ENCODE measurements around the gene ZNF385C. TPM values are rescaled to one million over a fixed set of nuclear protein-coding genes. Genes with fewer than 3 reads are reported as not detected.
A peak's percentile ranks its signal among the peaks of the same experiment; 100 is the strongest.

The ZNF385C gene
- total RNA-seq, 1 donor from 2014 or later = 0.13 TPM

DNA sequence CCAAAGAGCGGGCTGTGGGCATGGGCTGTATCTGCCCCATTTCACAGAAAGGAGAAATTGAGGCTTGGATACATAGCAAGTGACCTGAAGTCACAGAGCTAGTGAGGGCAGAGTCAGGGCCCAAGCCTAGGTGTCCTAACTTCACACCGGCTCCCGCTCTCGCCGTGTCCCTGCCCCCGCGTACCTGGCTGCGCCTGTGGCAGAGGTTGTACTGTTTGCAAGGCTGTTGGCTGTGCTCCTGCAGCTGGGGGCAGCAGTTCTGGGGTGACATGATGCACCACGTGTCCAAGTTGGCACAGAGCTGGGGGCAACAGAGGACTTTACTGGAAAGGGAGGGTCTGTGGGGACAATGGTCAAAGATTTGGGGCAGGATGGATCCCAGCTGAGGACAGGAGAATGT, 10.8 kb upstream of the ZNF385C start:
- peak; percentile 36 for ATAC-seq
- peak; percentile 80 for DNase-seq (ENCODE audit: low spot score)

DNA sequence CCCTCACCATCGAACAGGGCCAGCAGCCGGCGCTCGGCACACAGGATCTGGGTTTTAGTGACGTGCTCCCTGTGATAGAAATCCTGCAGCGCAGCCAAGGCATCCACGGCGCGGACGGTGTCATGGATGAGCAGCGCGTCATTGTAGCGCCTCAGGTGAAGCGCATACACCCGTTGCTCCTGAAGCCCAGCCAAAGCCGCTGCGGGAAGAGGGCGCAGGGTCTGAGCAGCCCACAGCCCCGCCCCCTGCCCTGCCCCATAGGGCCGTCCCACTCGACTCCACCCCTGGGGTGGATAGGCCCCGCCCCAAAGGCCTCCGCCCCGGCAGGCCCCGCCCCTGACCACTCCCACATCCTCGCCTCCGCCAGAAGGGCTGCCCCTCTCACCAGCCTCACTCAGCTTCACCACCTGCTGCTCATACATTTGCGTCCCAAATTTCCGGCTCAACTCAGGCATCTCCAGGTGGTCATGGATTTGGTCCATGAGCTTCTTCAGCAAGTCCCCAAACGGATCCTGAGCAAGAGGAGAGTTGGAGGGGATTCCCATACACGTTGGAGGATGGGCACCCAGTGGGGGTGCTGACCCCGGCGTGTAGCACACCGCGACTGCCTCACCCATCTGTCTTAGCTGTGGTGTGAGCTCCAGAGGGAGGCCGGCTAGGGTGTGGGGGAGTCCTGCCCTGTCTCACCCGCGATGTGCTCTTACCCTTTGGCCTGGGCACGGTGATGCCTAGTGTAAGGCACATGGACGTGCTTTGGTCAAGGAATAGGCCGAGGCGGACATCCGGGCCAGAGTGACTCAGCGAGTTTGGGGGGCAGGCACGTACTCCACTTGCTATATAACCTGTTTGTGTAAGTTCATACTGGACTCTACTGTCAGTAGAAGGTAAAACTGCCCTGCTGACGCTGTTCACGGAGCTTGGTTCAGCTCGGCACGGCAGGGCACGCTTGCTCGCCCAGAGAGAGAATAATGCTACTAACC, 9.6 kb upstream of the ZNF385C start:
- no peak for DNase-seq (ENCODE audit: low spot score)
- no peak for ATAC-seq

DNA sequence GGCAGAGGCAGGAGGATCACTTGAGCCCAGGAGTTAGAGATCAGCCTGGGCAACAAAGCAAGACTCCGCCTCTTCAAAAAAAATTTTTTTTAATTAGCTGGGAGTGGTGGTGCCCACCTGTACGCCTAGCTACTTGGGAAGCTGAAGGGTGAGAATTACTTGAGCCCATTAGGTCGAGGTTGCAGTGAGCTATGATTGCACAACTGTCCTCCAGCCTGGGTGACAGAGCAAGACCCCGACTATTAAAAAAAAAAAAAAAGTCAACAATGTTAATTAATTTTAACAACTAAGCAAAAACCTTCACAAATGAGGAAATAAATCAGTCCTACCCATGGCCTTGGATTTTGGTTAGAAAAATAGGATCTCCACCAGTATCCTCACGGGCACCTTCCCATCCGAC, 8.9 kb upstream of the ZNF385C start:
- ATAC-seq = no peak

DNA sequence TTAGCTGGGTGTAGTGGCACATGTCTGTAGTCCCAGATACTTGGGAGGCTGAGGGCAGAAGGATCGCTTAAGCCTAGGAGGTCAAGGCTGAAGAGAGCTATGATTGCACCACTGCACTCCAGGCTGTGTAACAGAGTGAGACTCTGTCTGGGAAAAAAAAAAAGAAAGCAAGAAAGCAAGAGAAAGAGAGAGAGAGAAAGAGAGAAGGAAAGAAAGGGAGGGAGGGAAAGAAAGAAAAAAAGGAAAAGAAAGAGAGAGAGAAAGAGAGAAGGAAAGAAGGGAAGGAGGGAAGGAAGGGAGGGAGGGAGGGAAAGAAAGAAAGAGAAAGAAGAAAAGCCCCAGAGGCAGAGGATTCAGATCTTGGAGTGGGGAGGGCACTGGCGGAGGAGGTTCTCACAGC, 7.7 kb upstream of the ZNF385C start:
- ATAC-seq (no peak), DNase-seq (ENCODE audit: low spot score) (no peak)

More for the DNA sequence above, 8.9 kb upstream of the ZNF385C start:
- no peak for DNase-seq (ENCODE audit: low spot score)

DNA sequence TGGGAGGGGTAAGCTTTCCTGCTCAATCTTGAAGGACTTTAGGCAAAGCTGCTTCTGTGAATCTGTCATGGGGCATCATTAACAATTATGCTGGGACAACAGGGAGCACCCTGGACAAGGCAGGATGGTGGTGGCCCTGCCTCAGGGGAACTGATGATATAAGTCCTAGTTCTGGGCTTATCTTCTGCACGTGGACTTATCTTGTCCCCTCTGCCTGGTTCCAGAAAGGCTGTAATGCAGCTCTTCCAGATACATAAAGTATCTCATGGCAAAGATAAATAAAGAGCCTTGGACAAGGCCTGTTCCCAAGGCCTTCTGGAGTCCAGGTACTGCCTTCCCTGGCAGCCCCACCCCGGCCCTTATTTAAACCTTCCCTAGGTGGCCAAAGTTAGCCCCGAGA, 6.0 kb upstream of the ZNF385C start:
- ATAC-seq (no peak), DNase-seq (ENCODE audit: low spot score) (no peak)

DNA sequence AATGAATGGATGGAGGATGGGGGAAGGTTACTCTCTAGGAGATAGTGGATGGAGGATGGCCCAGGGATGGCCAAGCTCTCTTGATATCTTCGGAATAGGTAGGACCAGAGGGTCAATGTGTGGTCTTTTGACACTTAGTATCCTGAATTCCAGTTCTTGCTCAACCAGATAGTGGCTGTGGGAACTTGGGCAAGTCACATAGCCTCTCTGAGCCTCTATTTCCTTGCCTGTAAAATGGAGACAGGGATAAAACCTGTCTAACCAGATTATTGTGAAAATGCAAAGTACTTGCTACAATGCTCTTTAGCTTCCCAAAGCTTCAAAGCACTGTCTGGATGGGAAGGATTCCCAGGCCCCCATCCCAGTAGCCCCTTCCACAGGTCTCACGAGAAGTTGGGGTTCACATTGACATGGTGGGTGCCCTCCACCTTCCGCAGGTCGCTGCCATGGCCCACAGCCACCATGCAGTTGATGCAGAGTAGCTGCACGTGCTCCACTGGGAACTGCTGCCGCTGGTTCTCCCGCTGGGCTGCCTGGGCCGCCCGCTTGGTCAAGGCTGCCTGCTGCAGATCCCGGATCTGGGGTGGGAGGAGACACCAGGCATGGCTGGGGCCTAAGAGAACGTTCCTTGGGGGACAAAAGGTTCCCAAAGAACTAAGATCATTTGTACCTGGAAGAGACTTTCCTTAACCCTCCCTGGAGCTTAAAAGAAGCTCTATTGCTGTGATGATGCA, 5.1 kb upstream of the ZNF385C start:
- no peak for DNase-seq (ENCODE audit: low spot score)
- ATAC-seq = no peak

DNA sequence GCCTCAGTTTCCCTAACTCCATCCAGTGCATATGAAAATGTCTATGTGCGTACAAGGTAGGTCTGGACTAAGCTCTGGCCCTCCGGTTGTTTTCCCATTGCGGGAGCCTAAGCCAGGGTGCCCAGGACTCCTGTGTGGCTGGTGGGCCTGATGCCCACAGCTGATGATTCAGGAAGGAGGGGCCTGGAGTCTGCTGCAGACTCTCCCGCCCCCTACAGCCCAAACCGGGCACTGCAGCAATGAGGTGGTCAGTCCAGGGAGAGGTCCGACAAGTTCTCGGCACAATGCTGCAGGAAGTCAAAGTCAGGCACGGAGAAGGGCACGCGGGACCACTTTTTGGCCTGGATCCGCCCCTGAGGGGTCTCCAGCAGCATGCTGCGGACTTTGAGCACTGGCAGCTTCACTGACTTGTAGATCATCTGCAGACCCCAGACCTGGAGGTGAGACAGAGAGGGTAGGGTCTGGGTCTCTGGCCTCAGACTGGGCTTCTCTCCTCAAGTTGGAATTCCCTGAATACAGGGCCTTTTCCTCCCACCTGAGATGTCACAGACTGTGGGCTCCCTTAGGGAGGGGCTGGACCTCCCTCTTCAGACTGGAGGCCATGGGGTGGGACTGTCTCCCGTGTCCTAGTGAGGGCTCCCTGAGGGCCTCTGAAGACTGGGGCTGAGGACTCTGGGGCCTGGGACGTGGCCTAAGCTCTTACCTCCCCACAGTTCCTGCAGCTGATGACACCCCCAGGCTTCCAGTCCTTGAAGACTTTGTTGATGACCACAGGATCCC, 3.4 kb upstream of the ZNF385C start:
- ATAC-seq (peak; percentile 86), DNase-seq (ENCODE audit: low spot score) (peak; percentile 72)

DNA sequence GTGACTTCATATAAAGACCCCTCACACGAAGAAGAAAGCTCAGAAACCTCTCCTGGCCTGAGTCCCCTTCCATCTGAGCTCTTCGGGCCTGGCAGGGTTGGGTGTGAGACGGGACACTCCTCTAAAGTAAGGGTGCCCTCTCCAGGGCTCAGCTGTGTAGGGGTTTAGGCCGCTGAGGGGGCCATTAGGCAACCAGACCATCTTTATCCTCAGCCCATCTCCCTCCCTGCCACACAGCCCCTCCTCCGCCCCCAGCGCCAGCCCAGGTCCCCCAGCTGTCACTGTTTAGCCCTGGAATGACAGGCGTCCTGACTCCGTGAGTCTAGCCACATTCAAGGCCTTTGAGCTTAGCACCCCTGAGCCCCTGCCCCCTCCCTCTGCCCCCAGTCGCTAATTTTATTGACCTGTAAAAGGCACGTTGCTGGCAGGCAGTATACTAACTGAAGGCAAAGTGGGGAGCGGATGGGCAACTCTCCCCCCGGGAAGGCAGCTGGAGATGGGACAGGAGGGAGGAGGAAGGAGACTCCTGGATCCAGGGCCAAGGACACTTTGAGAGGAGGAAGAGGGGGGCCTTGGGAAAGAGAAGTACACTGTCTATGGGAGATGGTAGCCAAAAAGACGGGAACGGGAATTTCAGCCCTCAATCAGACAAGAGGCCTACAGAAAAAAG, 592 bp upstream of the ZNF385C start:
- ATAC-seq (no peak), DNase-seq (ENCODE audit: low spot score) (no peak)

DNA sequence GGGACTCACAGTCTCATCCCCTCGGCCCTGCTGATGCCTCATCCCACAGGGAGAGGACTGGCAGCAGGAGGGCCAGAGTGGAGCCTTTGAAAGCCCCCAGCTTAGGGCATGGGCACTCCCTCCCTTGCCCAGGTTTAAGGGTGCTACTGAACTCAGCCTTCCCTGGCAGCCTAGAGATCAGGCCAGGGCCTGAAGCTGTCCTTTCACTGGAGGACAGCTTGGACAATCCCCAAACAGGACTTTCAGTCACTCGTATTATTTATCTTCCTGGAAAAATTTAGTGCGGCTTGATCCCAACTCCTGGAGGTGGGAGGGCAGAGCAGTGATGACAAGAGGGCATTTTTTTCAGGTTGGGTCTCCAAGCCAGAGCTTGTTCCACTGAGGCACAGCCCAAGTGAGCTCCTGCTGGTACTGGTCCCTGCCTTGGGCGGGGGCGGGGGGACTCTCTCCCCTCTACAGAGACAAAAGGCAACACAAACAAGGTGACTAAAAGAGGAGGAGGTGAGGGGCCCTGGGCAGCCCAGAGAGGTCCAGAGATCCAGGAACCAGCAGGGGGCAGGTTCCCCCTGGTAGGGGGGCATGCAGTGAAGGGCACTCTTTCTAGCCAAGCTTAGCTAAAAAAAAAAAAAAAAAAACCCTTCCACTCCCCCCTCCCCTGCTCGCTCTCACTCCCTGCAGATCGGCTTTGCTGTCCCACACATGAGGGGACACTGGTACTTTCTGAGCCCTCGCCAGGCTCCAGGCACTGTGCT, 1.7 kb downstream of the ZNF385C start:
- ATAC-seq (peak; percentile 79), DNase-seq (ENCODE audit: low spot score) (no peak)

DNA sequence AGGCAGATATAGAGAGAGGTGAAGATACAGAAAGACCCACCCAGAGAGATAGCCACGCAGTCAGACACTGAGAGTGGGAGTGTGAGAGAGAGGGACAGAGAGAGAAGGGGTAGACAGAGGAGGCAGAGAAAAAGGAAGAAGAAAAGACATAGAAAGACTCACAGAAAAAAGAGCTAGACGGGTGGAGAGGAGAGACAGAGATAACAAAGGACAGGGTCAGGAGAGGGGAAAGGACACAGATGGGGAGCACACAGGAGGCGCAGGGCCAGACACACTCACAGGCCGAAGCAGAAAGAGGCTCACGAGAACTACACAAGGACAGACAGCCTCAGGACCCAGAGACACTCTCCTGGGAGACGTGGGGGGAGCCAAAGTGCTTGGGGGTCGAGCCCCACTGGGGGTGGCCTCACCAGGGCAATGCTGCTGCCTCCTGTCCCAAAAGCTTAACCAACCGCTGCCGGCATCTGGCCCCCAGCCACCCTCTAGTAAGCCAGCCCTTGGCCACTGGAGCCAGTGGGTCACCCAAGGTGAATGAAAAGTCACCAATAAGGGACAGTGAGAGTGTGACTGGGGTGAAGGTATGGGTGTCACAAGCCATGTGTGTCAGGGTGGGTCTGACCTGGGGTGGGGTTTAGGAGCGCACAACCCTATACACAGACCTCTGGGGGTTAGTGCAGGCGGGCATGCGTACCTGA, 3.8 kb downstream of the ZNF385C start:
- DNase-seq (ENCODE audit: low spot score) (no peak), ATAC-seq (peak; percentile 50)

DNA sequence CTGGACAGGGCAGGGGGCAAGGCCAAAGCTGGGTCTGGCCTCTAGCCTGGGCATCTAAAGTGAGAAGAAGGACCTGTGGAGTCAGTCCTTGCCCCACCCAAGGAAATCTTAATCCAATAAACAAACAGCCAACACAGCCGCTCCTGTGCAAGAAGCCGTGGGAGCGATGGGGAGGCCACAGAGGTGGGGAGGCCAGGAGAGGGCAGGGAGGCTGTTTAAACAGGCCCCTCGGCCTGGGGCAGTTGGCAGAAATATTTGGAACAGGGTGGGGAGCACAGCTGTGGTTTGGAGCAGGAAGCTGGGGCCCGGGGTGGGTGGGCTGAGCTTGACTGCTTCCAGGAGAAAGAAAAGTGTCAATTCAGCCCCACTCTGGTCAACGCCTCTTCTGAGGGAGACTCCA, 5.3 kb downstream of the ZNF385C start:
- ATAC-seq = no peak
- no peak for DNase-seq (ENCODE audit: low spot score)

DNA sequence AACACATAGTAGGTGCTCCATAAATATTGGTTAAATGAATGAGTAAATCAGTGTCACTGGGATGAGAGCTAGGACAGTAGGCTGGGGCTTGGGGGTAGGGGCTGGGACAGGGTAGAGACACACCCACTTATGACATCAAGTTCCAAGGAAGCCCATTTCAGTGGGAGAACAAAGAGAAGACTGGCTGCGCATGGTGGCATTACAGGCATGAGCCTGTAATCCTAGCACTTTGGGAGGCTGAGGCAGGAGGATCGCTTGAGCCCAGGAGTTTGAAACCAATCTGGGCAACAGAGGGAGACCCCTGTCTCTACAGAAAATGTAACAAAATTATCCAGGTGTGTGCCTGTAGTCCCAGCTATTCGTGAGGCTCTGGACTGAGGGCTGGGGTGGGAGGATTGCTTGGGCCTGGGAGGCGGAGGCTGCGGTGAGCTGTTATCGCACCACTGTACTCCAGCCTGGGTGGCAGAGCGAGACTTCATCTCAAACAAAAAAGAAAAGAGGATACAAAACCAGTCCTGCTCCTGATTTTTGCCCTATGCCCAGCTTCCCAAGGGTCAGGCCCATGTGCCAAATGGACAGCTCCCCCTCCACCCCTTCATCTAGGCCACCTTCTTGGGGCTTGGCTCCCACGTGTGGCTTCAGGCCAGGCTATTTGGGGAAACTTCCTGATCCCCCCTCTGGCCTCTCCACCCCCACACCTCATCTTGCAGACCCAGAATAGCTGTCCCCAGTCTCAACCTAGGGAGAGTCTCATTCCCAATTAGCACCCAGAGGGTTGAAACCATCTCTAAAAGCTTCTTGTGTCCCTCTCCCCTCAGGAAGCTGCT, 7.1 kb downstream of the ZNF385C start:
- DNase-seq (ENCODE audit: low spot score) = no peak
- ATAC-seq = no peak

DNA sequence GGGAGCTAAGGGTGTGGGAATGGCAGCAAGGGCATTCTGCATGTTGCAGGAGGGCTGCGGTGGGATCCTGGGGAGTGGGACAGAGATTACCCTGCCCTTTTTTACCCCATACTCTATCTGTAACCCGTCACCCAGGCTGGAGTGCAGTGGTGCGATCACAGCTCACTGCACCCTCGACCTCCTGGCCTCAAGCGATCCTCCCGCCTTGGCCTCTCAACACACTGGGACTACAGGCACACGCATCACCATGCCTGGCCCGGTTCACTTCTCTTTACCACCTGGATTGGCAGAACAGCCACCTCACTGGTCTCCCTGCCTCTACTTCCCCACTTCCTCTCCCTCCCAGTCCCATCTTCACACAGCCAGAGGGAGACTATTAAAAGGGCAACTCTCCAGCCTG, 9.5 kb downstream of the ZNF385C start:
- DNase-seq (ENCODE audit: low spot score) (no peak), ATAC-seq (no peak)

DNA sequence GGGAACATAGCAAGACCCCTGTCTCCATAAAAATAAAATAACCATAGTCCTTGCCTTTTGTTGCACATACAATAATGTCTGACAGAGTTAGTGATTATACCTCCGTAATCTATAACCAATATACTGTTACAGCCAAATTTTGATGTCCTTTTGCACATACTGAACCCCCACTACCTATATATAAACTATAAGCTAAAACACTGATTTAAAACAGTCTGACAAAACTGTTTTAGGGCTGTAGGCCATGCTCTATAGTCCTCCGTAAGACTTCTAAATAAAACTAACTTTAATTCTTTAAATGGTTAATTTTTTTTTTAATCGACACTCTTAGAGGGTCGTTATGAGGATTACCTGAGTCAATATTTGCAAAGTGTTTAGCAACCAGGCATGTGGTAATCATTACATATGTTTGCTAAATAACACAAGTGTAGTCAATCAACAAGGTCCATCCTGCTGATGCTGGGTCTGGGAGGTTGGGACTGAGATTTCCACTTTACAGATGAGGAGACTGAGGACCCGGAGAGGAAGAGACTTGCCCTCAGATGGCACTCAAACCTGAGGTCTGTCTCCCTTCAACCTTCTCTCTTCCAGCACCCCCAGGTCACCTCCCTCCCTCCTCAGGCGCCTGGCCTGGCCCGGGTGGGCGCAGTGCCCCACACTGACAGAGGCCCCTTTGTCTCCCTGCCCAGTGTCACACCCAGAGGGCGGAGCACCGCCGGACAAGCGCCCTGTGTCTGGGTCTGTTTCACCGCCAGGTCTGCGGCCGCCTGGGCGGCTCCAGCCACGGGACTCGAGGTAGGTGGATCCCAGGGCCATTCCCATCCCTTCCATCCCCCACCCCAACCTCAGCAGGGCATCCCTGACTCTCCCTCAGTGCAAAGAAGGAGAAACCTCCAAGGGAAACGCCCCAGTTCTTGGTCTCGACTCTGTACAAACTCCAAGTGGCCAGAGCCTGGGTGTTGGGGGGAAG, 10.3 kb downstream of the ZNF385C start:
- ATAC-seq (peak; percentile 26), DNase-seq (ENCODE audit: low spot score) (no peak)

DNA sequence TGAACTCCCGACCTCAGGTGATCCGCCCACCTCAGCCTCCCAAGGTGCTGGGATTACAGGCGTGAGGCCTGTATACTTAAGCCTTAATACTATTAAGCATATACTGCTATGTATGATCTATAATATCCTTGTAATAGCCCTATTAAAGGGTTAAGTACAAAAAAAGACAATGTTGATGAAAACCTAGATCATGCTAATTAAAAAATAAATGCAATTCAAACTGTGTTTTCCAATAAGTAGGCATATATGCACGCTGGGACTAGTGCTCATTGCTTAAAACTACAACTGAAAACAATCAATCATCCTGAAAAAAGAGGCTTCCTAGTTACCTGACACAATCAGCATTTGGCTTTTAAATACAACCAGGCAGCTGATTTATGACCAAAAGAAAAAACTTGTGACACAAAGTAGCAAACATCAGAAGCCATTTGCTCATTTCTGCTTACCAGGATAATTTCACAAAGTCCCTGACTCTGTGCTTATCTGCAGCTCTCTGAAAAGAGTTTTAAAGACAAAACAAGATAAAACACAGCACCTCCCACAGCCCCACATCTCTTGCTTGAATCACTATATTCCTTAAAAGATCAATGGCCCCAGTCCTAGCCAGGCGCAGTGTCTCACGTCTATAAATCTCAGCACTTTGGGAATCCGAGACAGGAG, 11.1 kb downstream of the ZNF385C start:
- DNase-seq (ENCODE audit: low spot score) (no peak), ATAC-seq (peak; percentile 34)

DNA sequence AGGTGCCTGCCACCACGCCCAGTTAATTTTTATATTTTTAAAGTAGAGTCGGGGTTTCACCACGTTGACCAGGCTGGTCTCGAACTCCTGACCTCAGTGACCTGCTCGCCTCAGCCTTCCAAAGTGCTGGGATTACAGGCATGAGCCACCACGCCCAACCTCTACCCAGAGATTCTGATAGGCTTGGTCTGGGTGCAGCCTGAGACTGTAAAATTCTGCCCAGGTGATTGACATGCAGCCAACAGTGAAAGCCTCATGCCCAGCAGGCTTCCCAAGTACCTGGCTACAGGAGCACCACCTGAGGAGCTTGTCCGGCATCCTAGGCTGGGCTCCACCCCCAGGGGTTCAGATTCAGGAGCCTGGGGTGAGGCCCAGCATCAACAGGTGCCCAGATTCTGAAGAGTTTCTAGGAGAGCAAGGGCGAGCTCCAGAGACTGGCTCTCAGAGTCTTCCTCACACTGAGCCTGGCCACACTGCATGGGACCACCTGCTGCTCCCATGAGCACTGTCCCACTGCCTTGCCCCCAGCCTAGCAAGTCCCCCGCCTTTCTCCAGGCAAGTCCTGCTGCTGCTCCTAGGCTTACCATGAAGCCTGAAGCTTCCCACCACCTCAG, 16.6 kb downstream of the ZNF385C start:
- no peak for DNase-seq (ENCODE audit: low spot score)
- no peak for ATAC-seq
